Measurements from ENCODE around the gene DZIP3. TPM values are rescaled to one million over a fixed set of nuclear protein-coding genes. Genes with fewer than 3 reads are reported as not detected.

The DZIP3 gene
- total RNA-seq, 3 donors from 2014 or later (not counting 1 experiment from before 2014, with no cell fraction given) = 12.0 to 24.8 (median 20.8) TPM

DNA sequence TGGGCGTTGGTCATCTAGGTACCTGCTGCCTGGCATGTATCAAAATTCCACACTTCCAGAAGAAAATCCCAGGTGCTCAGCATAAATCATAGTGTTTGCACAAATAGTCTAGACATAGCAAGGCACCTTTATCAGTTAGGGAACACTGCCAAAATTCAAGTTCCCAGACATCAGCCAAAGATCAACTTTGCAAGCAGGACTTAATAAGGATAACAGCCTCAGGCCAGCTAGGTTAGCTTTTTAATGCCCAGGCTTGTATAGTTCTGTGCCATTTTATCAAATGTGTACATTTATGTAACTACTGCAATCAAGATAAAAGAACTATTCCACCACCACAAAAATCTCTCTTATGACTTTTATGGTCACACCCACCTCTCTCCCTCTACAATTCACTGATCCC is 30.7 kb downstream of the DZIP3 start:
- Mint-ChIP-seq H3K9me3 (no peaks in the 10 kb centered on the region), H3K4me1 (no peaks in the 10 kb centered on the region), H3K27ac (no peak overlapping the region), H3K4me3 (no peak overlapping the region), H3K27me3 (ENCODE audit: low read depth in 2 of 2) (no peaks in the 10 kb centered on the region), H3K36me3 (peaks cover 7% of the 10 kb centered on the region)
- WGBS (ENCODE audit: insufficient coverage) = 93% methylated on average over 1 of the region's 1 CpG
- TF ChIP-seq, protein P1, sequence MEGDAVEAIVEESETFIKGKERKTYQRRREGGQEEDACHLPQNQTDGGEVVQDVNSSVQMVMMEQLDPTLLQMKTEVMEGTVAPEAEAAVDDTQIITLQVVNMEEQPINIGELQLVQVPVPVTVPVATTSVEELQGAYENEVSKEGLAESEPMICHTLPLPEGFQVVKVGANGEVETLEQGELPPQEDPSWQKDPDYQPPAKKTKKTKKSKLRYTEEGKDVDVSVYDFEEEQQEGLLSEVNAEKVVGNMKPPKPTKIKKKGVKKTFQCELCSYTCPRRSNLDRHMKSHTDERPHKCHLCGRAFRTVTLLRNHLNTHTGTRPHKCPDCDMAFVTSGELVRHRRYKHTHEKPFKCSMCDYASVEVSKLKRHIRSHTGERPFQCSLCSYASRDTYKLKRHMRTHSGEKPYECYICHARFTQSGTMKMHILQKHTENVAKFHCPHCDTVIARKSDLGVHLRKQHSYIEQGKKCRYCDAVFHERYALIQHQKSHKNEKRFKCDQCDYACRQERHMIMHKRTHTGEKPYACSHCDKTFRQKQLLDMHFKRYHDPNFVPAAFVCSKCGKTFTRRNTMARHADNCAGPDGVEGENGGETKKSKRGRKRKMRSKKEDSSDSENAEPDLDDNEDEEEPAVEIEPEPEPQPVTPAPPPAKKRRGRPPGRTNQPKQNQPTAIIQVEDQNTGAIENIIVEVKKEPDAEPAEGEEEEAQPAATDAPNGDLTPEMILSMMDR (IDR thresholded peaks at IDR 0.05) = no peak
- Histone ChIP-seq H3K4me3 (ENCODE audit: low read length) (no peak overlapping the region), H3K27me3 (ENCODE audit: control insufficient read depth, insufficient read depth, low read length) (no peaks in the 10 kb centered on the region), H3K27ac (ENCODE audit: low read length) (no peak overlapping the region), H3K36me3 (ENCODE audit: control insufficient read depth, insufficient read depth, low read length) (peaks cover 11% of the 10 kb centered on the region), H3K4me1 (ENCODE audit: control insufficient read depth, insufficient read depth, low read length) (no peaks in the 10 kb centered on the region), H3K9me3 (ENCODE audit: control insufficient read depth, insufficient read depth, low read length) (no peaks in the 10 kb centered on the region)
- DNase-seq (no peak), ATAC-seq (no peak)
- intact Hi-C loops (cut with micrococcal nuclease) = no loop called here

DNA sequence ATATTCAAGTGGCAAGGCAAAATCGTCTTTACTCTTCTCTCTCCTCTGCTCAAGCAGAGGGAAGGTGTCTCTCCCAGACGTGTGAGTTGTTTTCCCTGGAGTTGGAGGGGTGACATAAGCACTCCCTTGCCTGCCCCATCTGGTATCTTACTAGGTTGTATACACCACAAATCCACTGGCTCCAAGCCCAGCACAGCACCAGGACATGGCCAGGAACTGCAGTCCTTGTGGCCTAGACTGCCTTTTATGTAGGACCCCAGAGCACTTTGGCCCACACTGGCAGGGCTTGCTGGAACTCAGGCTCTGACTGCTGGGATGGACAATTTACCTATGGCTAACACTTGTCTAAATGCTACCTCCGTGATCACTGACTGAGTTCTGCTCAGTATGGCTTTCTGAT is 34.0 kb downstream of the DZIP3 start:
- H3K4me1 Mint-ChIP-seq = no peaks in the 10 kb centered on the region
- Histone ChIP-seq H3K27ac (ENCODE audit: low read length) (no peak overlapping the region), H3K36me3 (ENCODE audit: control insufficient read depth, insufficient read depth, low read length) (peaks cover 9% of the 10 kb centered on the region), H3K27me3 (ENCODE audit: control insufficient read depth, insufficient read depth, low read length) (no peaks in the 10 kb centered on the region), H3K4me1 (ENCODE audit: control insufficient read depth, insufficient read depth, low read length) (no peaks in the 10 kb centered on the region), H3K4me3 (ENCODE audit: low read length) (no peak overlapping the region), H3K9me3 (ENCODE audit: control insufficient read depth, insufficient read depth, low read length) (no peaks in the 10 kb centered on the region)
- intact Hi-C loops (cut with micrococcal nuclease) = no loop called here
- DNase-seq (no peak), ATAC-seq (no peak)
- H3K9me3 Mint-ChIP-seq = no peaks in the 10 kb centered on the region
- H3K4me3 Mint-ChIP-seq = no peak overlapping the region
- peaks cover 6% of the 10 kb centered on the region for H3K36me3 Mint-ChIP-seq
- 98% methylated on average over 2 of the region's 3 CpGs for WGBS (ENCODE audit: insufficient coverage)
- H3K27ac Mint-ChIP-seq = no peak overlapping the region
- TF ChIP-seq, protein P1 (IDR thresholded peaks at IDR 0.05) = no peak
- no peaks in the 10 kb centered on the region for H3K27me3 Mint-ChIP-seq (ENCODE audit: low read depth in 2 of 2)

DNA sequence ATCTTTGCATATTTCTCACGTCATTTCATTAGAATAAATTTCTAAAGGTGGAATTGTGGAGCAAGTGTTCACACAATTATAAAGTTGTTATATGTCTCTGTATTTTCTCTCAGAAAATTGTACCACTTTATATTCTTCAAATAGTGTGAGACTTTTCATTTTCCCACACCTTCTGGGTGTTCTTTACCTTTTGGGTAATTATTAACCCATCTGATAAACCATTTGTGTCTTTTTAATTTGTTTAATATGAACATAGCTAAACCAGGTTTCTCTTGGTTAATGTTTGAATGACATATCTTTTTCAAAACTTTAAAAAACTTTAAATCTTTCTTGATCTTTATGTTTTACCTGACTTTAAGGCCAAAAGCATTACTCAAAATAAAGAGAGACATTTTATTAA is 40.5 kb downstream of the DZIP3 start:
- H3K27me3 ChIP-seq (ENCODE audit: control insufficient read depth, insufficient read depth, low read length) = no peaks in the 10 kb centered on the region
- no peak overlapping the region for H3K27ac ChIP-seq (ENCODE audit: low read length)
- Mint-ChIP-seq H3K27me3 (ENCODE audit: low read depth in 2 of 2) (no peaks in the 10 kb centered on the region), H3K9me3 (no peaks in the 10 kb centered on the region), H3K4me3 (no peak overlapping the region), H3K36me3 (no peaks in the 10 kb centered on the region), H3K4me1 (no peaks in the 10 kb centered on the region), H3K27ac (no peak overlapping the region)
- no peak overlapping the region for H3K4me3 ChIP-seq (ENCODE audit: low read length)
- no peaks in the 10 kb centered on the region for H3K9me3 ChIP-seq (ENCODE audit: control insufficient read depth, insufficient read depth, low read length)
- no peak for ATAC-seq
- intact Hi-C loops (cut with micrococcal nuclease) = no loop called here
- DNase-seq = no peak
- no CpG with 5 or more reads among the region's 1 CpG for WGBS (ENCODE audit: insufficient coverage)
- H3K36me3 ChIP-seq (ENCODE audit: control insufficient read depth, insufficient read depth, low read length) = peaks cover 14% of the 10 kb centered on the region
- H3K4me1 ChIP-seq (ENCODE audit: control insufficient read depth, insufficient read depth, low read length) = no peaks in the 10 kb centered on the region
- TF ChIP-seq, protein P1 (IDR thresholded peaks at IDR 0.05) = no peak

DNA sequence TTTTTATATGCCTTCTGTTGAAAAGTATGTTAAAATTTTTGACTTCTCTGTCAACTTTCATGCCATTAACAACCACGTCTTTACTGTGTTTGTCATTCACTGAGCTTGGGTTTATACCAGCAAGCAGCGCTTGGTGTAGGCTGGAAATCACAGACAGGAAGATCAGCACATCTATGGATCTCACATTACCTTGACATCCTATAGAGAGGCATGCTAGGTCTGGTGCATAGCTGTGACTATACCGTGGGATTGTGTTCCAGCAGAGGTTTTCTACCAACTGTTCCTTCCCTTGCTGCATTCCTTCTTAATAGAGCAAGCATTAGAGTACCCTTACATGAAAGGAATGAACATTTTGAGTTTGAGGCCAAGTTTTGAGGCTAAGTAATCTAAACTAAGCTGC is 53.0 kb downstream of the DZIP3 start:
- no peak overlapping the region for H3K4me3 Mint-ChIP-seq
- DNase-seq (no peak), ATAC-seq (no peak)
- TF ChIP-seq, protein P1 (IDR thresholded peaks at IDR 0.05) = no peak
- no peaks in the 10 kb centered on the region for H3K27me3 Mint-ChIP-seq (ENCODE audit: low read depth in 2 of 2)
- H3K9me3 Mint-ChIP-seq = no peaks in the 10 kb centered on the region
- no peak overlapping the region for H3K27ac ChIP-seq (ENCODE audit: low read length)
- WGBS (ENCODE audit: insufficient coverage) = 96% methylated on average over 3 of the region's 3 CpGs
- peaks cover 12% of the 10 kb centered on the region for H3K36me3 ChIP-seq (ENCODE audit: control insufficient read depth, insufficient read depth, low read length)
- H3K27ac Mint-ChIP-seq = no peak overlapping the region
- H3K9me3 ChIP-seq (ENCODE audit: control insufficient read depth, insufficient read depth, low read length) = no peaks in the 10 kb centered on the region
- intact Hi-C loops (cut with micrococcal nuclease) = no loop called here
- H3K27me3 ChIP-seq (ENCODE audit: control insufficient read depth, insufficient read depth, low read length) = no peaks in the 10 kb centered on the region
- H3K4me3 ChIP-seq (ENCODE audit: low read length) = no peak overlapping the region
- H3K36me3 Mint-ChIP-seq = peaks cover 20% of the 10 kb centered on the region
- no peaks in the 10 kb centered on the region for H3K4me1 Mint-ChIP-seq
- H3K4me1 ChIP-seq (ENCODE audit: control insufficient read depth, insufficient read depth, low read length) = no peaks in the 10 kb centered on the region

Measured in natural killer cell (primary cell).